T-helper 1 cell treated with Interleukin-12 subunit alpha and Interleukin-12 subunit beta and Interleukin-4 antibody, amounts not matched to agents 30 ng/mL and 1 ng/mL, for 36 hours (primary cell): ENCODE data around the gene BCO1. TPM values are rescaled to one million over a fixed set of nuclear protein-coding genes. Genes with fewer than 3 reads are reported as not detected.
"Not testable (repeated sequence)": the region's sequence is repeated elsewhere in the genome, so short reads cannot be mapped to it uniquely, and the experiment has no call there.

Source experiments
- intact Hi-C: fragments of 100-400 bp; cut with micrococcal nuclease; formaldehyde crosslinking; loops from one replicate; pipeline ENCODE4 v1.15.1; 2024
- total RNA-seq: library from RNA; stranded (reverse); gene quantifications from 2 replicates; pipeline ENCODE4 v1.2.3, GENCODE V29; 2022

The BCO1 gene, protein sequence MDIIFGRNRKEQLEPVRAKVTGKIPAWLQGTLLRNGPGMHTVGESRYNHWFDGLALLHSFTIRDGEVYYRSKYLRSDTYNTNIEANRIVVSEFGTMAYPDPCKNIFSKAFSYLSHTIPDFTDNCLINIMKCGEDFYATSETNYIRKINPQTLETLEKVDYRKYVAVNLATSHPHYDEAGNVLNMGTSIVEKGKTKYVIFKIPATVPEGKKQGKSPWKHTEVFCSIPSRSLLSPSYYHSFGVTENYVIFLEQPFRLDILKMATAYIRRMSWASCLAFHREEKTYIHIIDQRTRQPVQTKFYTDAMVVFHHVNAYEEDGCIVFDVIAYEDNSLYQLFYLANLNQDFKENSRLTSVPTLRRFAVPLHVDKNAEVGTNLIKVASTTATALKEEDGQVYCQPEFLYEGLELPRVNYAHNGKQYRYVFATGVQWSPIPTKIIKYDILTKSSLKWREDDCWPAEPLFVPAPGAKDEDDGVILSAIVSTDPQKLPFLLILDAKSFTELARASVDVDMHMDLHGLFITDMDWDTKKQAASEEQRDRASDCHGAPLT
- not detected in 2 replicates for total RNA-seq

DNA sequence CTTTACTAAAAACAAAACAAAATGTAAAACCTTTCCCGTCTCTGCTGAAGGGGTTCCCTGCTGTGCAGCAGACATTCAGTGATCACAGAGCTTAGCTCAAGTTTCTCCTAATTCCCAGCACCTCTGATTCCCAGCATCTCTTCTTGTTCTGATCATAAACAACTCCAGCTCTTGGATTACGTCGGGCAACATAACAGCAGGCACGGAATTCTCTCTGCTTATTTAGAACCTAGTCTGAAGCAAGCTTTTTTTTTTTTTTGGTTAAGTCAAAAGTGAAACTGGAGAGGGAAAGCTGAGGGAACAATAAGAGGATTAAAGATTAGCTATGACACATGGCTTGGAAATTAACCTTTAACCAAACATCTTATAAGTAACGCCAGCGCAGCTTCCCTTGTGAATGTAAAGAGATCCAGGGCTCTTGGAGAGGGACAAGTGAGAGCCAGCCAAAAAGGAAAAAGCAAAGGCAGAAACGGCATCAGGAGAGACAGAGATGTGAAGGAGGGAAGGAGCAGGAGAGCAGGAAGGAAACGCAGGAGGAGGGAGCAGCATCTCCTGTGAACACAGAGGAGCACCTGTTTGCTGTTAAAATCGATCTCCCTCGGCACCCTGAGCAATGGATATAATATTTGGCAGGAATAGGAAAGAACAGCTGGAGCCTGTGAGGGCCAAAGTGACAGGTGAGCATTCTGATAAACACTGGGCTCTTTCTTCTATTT lies at the start of gene BCO1:
Gene BCO1 (plus strand): TSS at position 394 of the 716 bp plus-strand sequence. CDS start 220 bp downstream, at position 614.
- intact Hi-C loops: no loop called here

DNA sequence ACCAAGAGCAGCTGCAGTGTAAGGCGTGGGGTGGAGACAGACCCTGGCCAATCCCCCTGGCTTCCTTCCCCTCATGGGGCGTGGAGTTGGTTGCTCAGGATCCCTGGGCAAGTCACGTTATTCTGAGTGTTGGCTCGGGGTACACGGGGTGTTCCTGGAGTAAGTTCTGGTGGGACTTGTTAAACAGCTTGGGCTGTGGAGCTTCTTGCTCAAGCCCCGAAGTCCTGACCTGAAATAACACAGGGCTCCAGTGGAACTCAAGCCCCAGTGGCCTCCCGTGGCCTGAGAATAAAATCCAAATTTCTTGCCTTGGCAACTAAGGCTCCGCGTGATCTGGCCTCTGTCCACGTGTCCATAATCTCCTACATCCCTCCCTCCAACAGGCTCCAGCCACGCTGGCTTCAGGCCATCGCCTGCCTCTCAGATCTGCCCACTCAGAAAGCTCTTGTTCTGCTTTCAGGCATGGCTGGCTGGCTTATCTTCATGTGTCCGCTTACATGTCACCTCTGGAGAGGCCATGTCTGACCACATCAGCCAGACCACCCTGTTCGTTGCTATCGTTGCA lies 49.3 kb upstream of the BCO1 start:
- intact Hi-C loops: no loop called here

DNA sequence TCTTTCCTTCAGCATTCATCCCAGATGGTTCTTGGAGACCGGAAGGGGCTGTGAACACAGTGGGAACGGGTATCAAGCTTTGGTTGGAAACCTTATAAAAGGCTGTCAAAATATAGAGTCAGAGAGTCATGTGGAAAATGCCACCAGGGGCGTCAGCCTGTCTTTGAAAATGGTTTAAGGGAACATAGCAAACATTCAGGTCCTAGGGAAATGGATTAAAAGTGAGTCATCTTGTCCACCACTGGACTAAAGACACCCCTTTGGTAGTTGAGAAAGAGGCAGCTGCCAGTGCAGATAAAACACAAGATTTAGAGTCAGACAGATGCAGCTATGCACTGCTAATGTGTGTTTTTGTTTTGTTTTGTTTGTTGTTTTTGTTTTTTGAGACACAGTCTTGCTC lies 47.8 kb upstream of the BCO1 start:
- intact Hi-C loops: no loop called here

DNA sequence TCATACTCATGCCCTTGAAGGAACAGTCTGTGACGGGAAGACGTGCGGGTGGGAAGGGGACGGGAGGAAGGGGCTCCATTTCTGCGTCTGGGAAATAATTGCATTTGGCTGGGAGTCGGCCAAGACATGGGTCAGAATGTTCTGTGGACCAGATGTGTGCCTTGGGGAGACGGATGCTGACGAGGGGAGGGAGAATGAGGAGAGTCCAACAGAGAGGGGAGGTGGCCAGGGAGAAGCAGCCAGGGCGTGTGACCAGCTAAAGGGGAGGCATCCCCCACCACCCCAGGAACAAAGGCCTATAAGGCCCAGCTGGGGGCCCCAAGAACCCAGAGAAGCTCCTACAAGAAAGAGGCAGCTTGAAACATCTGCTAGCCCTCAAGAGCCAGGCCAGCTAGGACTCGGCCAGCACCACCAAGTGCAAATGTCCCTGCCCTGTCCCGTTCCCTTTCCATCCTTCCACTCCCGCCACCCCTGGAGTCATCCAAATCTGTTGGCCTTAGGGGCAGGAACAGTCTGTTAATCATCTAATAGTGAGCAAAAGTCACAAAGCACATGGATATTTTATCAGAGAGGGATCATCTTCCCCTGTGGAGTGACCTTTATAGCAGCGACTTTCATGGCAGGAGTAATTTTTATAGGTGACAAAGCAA lies 42.5 kb upstream of the BCO1 start:
- intact Hi-C loops: no loop called here

DNA sequence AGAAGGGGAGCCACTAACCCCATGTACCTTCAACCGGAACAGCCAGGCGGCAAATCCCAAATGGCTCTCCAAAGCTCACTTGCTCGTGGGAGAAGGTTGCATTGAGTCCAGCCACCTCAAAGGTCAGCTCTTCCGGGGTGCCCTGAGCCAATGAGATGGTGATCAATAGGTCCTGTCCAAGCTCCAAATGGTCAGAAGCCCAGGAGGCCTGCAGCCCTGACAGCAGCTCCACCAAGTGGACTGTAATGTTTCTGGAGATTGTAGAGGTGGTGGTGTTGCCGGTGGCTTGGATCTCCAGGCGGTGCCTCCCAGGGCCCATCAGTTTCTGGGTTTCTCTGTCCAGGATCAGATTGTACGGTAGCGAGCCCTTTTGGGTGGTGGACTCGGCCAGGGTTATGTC lies 39.9 kb upstream of the BCO1 start:
- intact Hi-C loops: no loop called here

DNA sequence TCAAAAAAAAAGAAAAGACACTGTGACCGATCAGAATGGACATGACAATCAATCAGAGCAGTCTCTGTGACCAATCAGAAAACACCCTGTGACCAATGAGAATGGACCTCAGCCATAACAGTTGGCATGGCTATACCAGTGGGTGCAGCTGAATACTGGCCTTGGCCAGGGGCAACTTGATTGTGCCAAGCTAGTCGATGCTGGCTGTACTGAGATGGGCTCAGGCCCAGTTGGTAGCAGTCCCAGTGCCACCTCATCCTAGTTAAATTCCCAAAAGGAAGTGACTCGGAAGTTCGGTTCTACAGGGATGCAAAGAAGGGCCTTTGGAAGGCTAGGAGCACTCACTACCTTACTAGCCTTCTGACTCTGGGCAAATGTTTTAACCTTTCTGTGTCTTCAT lies 37.2 kb upstream of the BCO1 start:
- intact Hi-C loops: loop anchor here (10.0 kb wide), 1 partner anchor 674 kb away; no protein-coding TSS in a partner anchor

DNA sequence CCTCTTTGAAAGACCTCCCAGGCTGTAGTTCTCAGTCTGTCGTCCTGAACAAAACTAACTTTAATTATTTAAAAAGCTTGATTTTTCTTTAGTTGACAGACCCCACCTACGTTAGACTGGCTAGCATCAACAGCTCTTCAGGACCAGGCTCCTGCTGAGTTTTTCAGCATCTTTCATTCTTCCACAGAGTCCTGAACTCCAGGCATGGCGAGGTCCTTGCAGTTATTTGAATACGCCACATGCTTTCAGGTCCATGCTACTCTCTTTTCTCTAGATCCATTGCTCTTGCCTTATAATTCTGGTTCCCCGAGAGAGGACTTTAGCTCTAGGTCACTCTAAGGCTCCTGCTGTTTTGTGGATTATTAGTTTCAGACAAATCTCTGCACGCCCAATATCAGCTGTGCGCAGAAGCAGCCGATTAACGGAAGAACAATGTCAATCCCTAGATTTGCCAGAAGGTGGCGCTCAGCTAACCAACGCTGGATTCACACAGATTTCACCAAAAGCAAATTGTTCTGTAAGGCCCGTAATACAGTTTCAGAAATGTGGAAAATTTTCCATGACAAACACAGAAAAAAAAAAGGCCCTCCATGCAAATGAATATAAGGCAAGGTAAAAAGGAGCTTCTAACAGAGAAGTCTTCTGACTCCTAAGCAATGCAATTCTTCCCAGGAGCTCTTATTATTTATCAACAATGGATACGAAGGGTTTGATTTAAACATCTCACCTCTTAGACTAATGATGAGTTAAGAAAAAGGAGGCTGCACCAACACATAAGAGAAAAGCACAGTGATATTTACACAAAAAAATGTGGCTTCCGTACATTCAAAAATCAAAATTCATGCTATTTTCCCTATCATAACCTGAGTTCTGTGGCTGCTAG lies 33.5 kb upstream of the BCO1 start:
- intact Hi-C loops: loop anchor here (1.0 to 10.0 kb wide), 5 partner anchors 110 to 670 kb away; partner anchors contain the start of gene GAN

DNA sequence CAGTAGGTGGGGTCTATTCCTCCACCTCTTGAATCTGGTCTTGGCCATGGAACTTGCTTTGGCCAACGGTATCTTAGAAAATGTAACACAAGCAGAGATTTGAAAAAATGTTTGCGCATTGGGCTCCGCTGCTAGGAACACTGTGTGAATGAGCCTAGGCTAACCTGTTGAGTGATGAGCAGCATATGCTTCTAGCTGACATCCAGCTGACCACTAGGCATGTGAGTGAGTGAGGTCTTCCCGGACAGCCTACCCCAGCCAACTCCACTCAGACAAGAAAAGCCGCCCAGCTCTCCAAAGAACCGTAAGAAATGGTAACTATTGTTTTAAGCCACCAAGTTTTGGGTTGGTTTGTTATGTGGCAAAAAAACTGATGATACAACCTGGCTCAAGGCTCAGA lies 31.4 kb upstream of the BCO1 start:
- intact Hi-C loops: loop anchor here (10.0 kb wide), 1 partner anchor 668 kb away; no protein-coding TSS in a partner anchor

DNA sequence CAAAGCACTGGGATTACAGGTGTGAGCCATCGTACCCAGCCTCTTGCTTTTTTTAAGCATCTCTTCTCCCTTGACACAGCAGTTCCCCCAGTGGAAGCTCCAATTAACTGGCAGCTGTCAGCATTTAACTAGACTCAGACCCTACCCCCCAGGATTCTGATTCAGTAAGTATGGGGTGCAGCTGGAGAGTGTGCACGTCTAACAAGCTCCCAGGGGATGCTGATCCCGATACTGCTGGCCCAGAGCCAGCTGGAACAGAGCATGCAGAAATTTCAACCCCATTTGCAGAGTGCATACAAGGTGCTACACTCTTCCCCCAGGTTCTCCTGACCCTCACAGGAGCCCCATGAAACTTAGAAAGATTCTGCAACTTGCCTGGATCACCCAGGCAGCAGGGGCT lies 27.7 kb upstream of the BCO1 start:
- intact Hi-C loops: no loop called here

DNA sequence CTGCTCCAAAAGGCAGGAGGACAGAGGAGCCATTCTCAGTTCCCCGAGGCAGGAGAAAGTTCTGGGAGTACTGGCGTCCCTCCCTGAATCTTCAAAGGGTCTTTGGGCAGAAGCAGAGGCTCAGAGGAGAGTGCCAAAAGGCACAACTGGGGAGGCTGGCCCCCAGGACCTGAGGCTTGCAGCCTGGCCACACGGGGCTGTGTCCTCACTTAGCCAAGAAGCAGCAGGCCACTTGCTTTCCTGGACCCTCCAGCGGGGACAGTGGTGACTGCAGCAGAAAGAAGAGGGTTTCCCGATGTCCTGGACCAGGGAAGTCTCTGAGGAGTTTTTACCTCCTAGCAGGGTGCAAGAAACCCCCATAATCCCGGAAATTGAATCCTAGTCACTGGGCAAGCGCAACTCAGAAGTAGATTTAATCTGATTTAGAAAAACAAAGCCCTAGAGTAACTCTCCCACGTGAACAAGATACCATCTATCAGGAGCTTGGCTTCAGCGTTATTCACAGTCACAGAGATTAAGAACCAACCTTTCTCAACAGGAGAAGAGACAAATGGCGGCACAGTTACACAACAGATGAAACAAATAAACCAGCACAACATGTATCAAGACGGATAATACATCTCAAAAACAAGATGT lies 25.5 kb upstream of the BCO1 start:
- intact Hi-C loops: no loop called here

DNA sequence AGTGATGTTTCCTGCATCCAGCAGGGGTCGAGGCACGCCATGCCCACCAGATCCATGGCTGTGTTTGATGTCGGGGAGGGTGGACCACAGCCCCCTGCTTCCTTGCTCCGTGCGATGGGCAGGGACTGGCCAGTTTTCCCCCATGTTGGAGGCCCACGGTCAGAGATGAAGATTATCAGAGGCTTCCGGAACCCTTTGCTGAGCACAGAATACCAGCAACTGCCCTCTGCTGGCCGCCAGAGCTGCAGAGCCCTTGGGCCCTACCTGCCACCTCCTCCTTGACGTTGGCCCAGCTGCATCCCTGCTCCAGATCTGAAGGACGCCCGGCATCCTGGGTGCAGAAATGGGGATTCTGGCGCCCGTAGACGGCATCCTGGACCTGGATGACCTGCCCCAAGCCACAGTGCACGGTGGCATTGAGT lies 23.7 kb upstream of the BCO1 start:
- intact Hi-C loops: no loop called here

DNA sequence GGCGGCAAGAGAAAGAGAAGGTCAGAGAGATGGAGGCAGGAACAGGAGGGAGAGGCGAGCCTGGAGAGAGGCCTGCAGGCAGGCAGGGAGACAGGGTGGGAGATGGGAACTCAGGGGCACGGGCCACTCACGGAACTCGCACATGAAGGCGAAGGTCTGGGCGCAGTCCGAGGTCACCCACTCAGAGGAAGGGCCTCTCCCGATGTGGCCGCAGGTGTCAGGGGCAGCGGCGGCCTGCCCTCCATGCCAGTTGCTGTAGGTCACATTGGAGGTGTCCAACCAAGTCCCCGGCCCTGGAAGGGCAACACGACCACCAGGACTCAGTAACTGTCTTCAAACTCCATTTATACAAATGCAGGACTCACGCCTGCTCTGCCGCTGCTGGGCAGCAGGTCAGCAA lies 22.4 kb upstream of the BCO1 start:
- intact Hi-C loops: no loop called here

DNA sequence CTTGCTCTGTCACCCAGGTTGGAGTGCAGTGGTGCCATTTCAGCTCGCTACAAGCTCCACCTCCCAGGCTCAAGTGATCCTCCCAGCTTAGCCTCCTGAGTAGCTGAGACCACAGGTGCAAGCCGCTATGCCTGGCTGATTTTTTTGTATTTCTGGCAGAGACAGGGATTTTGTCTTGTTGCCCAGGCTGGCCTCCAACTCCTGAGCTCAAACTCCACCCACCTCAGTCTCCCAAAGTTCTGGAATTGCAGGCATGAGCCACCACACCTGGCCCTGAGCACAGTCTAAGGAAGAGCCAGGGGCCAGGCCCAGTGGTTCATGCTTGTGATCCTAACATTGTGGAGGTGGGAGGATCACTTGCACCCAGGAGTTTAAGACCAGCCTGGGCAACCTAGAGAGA lies 21.8 kb upstream of the BCO1 start:
- intact Hi-C loops: no loop called here

DNA sequence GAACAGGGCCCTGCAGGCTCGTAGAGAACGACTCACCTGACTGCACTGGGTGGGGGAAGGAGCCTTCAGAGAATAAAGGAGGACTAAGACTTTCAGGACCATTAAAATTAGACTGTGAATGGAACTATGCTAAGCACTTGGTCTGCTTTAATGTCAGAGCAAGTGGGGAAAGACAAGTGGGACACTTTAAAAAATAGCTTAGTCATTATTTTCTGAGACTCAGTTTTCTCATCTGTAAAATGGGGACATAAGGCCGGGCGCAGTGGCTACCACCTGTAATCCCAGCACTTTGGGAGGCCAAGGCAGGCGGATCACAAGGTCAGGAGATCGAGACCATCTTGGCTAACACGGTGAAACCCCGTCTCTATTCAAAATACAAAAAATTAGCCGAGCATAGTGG lies 19.3 kb upstream of the BCO1 start:
- intact Hi-C loops: no loop called here

DNA sequence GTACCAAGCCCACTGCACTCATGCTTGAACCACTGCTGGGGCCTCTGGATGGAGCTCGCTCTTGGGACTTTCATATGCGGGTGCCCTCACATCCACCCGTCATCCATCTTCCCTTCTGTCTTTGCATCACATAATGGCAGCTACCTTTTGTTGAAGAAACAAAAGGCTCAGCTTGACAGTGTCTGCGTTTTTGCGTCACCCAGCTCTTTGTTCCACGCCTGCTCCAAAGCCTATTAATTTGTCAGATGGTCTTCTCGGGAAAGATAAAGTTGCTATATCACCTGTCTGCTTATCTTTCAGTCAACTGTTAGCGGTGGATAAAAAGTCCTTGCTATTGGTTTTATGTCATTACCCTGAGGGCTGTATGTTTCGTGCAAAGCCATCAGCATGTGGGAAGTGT lies 18.1 kb upstream of the BCO1 start:
- intact Hi-C loops: no loop called here

DNA sequence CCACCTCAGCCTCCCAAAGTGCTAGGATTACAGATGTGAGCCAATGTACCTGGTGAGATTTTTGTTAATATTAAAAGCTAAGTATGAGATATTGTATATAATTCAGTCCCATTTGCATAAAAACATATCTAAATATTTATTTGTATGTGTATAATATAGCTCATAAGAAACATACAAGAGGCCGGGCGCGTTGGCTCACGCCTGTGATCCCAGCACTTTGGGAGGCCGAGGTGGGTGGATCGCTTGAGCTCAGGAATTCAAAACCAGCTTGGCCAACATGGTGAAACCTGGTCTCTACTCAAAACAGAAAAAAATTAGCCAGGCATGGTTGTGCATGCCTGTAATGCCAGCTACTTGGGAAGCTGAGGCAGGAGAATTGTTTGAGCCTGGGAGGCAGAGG lies 16.8 kb upstream of the BCO1 start:
- intact Hi-C loops: no loop called here

DNA sequence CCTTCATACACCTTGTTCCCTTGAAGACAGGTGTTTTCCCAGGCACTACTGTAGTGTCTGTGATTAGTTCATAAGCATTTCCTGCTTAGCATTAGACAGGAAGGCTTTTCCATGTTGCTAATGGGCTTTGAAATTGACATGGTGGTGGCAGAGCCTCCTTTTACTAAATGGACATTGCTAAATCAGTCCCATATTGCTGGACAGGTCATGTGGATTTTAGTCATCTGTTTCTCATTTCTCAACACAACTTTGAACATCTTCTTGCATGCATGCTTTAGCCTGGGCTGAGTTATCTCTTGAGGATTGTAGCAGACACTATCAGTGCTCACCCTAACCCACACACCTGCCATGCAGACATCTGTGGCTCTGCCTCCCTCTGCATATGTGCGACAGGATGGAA lies 13.7 kb upstream of the BCO1 start:
- intact Hi-C loops: no loop called here

DNA sequence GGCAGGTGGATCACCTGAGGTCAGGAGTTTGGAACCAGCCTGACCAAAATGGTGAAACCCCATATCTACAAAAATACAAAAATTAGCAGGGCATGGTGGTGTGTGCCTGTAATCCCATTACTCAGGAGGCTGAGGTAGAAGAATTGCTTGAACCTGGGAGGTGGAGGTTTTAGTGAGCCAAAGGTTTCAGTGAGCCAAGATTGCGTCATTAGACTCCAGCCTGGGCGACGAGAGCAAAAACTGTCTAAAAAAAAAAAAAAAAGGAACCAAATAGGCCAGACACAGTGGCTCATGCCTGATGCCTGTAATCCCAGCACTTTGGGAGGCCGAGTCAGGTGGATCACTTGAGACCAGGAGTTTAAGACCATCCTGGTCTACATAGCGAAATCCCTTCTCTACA lies 12.8 kb upstream of the BCO1 start:
- intact Hi-C loops: not testable (repeated sequence)

DNA sequence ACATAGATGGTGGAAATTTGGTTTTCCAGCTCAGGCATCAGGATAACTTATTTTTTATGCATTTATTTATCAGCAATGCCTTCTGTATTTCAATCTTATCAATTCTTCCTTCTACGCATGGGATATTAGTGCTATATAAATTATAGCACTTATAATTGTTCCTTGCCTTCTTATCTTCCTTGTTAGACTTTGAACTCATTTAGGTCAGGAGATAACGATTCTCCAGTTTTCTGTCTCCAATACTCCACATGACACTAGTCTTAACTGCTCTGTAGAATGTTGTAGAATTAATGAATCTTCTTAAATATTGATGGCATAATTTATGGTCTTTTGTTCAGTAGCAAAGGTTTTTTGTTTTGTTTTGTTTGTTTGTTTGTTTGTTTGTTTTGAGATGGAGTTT lies 10.7 kb upstream of the BCO1 start:
- intact Hi-C loops: no loop called here

DNA sequence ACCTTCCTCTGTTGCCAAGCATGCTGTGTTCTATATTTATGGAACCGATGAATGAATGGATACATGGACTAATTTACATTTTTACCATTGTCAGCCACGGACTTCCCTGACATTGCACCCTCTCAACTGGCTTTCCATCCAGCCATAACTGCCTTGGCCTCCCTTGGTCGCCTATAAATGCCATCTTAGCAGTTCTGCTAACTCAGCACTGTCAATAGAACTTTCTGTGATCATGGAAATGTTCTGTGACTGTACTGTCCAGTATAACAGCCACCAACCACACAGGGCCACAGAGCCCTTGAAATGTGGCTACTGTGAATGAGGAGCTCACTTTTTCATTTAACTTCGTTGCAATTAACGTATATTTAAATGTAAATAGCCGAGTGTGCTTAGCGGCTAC lies 8.7 kb upstream of the BCO1 start:
- intact Hi-C loops: no loop called here
